Measurements from ENCODE around the gene GRIA2.
"Not testable (repeated sequence)": the region's sequence is repeated elsewhere in the genome, so short reads cannot be mapped to it uniquely, and the experiment has no call there.

The GRIA2 gene

DNA sequence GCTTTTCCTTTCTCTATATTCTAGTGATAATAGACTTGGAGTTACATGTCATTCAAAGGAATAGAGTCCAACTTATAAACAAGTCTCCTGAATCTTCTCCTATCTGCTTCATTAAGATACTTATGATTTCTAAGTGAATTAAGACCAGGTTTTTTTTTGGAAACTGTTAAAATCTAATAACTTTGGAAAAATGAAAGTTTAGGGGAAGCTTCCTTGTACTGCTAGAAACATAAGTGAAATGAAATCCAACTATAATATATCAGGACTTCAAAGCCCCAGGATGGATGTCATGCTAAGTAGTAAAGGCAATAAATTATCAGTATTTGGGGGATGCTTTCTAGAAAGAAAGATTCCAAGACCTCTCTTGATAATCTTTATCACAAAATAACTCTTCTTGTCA, 24.8 kb downstream of the GRIA2 start:
- H3K4me3 ChIP-seq (ENCODE audit: control insufficient read depth, low read depth, low read length), result no peak overlapping the region
- TF ChIP-seq, protein P1, sequence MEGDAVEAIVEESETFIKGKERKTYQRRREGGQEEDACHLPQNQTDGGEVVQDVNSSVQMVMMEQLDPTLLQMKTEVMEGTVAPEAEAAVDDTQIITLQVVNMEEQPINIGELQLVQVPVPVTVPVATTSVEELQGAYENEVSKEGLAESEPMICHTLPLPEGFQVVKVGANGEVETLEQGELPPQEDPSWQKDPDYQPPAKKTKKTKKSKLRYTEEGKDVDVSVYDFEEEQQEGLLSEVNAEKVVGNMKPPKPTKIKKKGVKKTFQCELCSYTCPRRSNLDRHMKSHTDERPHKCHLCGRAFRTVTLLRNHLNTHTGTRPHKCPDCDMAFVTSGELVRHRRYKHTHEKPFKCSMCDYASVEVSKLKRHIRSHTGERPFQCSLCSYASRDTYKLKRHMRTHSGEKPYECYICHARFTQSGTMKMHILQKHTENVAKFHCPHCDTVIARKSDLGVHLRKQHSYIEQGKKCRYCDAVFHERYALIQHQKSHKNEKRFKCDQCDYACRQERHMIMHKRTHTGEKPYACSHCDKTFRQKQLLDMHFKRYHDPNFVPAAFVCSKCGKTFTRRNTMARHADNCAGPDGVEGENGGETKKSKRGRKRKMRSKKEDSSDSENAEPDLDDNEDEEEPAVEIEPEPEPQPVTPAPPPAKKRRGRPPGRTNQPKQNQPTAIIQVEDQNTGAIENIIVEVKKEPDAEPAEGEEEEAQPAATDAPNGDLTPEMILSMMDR (IDR thresholded peaks at IDR 0.05; ENCODE audit: control insufficient read depth, insufficient read depth, low read depth, low read length, missing control alignments), result no peak
- DNase-seq (ENCODE audit: low read depth), result no peak

DNA sequence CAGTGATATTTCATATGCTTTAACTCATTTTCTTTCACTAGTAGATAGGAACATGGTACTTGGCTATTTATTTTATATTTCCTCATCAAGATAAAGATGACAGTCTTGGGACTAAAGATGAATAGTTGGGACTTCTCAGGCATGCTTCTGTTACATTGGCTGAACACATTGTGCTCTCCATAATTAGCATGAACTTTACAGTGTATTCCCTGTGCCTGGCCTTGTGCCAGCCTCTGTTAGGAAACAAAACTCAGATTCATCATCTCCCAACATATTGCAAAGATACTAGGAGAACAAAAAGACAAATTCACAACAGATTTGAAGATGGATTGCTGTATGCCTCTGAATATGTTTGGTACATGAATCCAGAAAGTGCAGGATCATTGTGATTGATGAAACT, 26.4 kb downstream of the GRIA2 start:
- DNase-seq (ENCODE audit: low read depth), result no peak
- TF ChIP-seq, protein P1 (IDR thresholded peaks at IDR 0.05; ENCODE audit: control insufficient read depth, insufficient read depth, low read depth, low read length, missing control alignments), result no peak

DNA sequence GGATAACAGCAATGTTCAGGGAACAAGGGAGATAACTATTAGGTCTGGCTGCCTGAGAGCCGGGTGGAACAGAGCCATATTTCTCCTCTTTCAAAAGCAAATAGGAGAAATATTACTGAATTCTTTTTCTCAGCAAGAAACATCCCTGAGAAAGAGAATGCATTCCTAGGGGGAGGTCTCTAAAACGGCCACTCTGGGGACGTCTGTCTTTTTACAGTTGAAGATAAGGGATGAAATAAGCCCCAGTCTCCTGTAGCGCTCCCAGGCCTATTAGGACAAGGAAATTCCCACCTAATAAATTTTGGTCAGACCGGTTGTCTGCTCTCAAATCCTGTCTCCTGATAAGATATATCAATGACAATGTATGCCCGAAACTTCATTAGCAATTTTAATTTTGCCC, 37.6 kb downstream of the GRIA2 start:
- not testable (repeated sequence) for DNase-seq (ENCODE audit: low read depth); H3K4me3 ChIP-seq (ENCODE audit: control insufficient read depth, low read depth, low read length)

More for the DNA sequence above, 26.4 kb downstream of the GRIA2 start:
- H3K4me3 ChIP-seq (ENCODE audit: control insufficient read depth, low read depth, low read length), result no peak overlapping the region

DNA sequence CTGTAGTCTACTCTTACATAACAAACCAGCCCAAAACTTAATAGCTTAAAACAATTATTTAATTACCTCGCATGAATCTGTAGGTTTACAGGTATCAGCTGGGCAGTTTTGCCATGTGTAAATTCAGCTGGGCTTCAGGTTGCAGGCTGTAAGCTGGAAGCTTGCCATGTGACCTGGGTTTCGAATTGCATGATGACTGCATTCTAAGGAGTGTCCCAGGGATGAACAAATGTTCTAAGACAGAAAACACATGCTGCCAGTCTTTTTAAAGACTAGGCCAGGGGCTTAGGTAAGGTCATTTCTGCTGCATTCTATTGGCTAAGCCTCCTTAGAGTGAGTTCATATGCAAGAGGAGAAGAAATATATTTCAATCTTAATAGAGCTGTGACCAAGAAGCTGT, 44.8 kb downstream of the GRIA2 start:
- DNase-seq (ENCODE audit: low read depth), result no peak
- H3K4me3 ChIP-seq (ENCODE audit: control insufficient read depth, low read depth, low read length), result no peak overlapping the region
- TF ChIP-seq, protein P1 (IDR thresholded peaks at IDR 0.05; ENCODE audit: control insufficient read depth, insufficient read depth, low read depth, low read length, missing control alignments), result no peak

DNA sequence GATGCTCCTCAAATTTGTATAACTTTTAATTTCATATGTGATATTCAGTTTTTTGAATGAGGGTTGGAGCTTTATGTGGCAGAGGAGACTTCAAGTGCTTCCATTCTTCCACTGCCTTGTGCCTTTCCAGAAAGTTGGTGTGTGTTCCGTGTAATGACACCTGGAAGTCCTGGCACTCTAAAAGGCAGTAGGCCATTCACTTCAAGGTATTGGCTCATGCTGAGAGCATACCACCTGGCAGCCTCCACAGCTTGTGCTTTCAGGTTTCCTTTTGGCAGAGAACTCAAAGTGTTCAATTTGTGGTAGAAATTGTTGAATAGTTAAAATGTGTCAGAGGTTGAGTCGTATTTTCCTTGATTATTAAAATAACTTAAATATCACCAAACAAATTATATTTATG, 49.6 kb downstream of the GRIA2 start:
- H3K4me3 ChIP-seq (ENCODE audit: control insufficient read depth, low read depth, low read length), result no peak overlapping the region
- TF ChIP-seq, protein P1 (IDR thresholded peaks at IDR 0.05; ENCODE audit: control insufficient read depth, insufficient read depth, low read depth, low read length, missing control alignments), result no peak
- no peak for DNase-seq (ENCODE audit: low read depth)

DNA sequence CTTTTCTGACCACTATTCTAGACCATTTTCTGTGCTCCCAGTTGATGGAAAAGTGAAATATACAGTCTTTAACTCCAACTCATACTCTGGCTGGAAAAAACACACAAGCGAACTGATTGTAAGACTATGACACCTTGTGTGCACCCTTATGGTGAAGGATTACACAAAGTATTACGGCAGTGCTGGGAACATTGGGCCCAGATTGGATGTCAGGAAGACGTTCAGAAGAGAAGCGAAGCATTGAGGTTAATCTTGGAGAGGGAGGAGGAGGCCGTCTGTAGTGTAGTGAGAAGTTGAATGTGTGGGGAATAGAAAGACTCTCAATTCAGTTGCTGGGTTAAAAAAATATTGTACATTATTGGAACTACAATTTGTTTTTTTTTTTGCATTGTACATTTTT, 50.0 kb downstream of the GRIA2 start:
- no peak overlapping the region for H3K4me3 ChIP-seq (ENCODE audit: control insufficient read depth, low read depth, low read length)
- no peak for DNase-seq (ENCODE audit: low read depth)
- TF ChIP-seq, protein P1 (IDR thresholded peaks at IDR 0.05; ENCODE audit: control insufficient read depth, insufficient read depth, low read depth, low read length, missing control alignments), result no peak

DNA sequence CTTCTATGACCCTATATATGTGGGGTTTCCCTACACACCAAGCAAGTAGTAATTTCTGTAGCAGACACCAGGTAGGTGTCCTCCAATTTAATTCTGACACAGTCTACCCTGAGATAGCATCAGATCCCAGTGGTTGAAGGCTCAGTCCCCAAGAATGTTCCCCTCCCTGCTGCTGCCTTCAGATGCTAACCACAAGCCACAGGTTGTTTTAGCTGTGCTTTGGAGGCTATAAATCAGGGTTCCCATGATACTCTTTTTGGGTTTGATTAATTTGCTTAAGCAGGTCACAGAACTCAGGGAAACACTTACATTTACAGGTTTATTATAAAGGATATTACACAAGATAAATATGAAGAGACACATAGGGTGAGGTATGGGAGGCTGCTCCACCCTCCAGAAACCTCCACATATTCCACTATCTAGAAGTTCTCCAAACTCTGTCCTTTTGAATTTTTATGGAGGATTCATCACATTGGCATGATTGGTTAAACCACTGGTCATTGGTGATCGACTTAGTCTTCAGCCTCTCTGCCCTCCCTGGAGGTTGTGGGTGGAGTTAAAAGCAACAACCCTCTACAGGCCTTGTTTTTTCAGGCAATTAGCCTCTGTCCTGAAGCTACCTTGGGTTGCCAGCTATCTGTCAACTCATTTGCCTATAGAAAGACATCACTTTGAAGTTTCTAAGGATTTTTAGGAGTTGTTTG, 50.8 kb downstream of the GRIA2 start:
- no peak overlapping the region for H3K4me3 ChIP-seq (ENCODE audit: control insufficient read depth, low read depth, low read length)
- TF ChIP-seq, protein P1 (IDR thresholded peaks at IDR 0.05; ENCODE audit: control insufficient read depth, insufficient read depth, low read depth, low read length, missing control alignments), result no peak
- DNase-seq (ENCODE audit: low read depth), result no peak

All from AG09309 (cell line).